GM21786 (cell line): ENCODE measurements around the gene ECI1.
"Not testable (repeated sequence)": the region's sequence is repeated elsewhere in the genome, so short reads cannot be mapped to it uniquely, and the experiment has no call there.

Source experiments
- ATAC-seq: cut with Tn5 transposase; IDR thresholded peaks from one replicate; pipeline ENCODE4 v1.9.1; 2021; ENCODE audit not compliant: unreplicated experiment

The ECI1 gene

GRCh38 chr16:2280981-2281542 is 29.7 kb upstream of the ECI1 start:
- no peak for ATAC-seq

- no peak for ATAC-seq
These were observed 29.1 kb upstream of the ECI1 start for GRCh38 chr16:2280461-2280860.

GRCh38 chr16:2278956-2279800 is 27.8 kb upstream of the ECI1 start:
- ATAC-seq, result no peak

DNA sequence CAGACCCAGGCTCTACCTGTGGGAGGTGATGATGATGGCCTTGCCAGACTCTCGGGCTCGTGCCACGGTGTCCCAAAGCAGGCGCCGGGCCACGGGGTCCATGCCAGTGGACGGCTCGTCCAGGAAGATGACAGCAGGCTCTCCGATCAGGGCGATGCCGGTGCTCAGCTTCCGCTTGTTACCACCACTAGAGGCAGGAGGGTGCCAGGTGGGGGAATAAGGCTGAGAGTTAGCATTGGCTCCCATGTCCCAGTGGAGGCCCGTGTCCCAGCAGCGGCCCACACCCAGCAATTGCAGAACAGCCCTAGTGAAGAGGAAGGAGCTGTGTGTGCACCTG is 26.9 kb upstream of the ECI1 start:
- ATAC-seq, result no peak

DNA sequence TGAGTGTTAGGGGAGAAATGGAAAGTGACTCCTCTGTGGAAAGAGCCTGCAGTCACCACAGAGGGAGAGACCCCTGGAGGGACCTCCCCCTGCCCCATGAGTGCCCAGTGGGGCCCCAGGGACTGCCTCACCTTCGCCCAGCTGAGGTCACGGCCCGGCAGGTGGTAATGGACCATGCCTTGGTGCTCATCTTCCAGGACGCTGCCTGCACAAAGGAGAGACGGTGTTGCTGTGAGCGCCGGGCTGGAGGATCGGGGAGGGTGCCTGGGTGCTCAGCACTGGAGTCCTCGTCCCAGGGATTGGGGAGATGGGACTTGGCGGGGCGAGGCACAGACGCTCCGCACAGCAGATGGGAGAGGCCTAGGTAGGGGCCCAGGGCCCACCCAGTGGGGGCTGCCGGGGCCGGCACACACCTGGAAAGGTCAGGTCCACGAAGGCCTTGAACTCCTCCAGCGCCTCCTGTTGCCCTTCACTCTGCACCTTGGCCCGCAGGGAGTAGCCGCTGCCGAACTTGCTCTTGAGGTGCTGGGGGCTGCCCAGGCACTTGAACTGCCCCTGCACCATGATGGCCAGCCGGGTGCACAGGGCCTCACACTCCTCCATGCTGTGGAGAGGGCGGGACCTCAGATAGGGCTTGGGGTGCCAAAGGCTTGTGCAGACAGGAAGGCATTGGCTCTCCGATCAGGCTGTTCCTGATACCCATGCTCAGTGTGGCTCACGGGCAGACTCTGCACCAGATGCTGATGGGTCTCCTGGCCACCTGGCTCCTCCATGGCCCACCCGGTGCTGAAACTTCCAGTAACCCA is 26.3 kb upstream of the ECI1 start:
- ATAC-seq, result no peak

GRCh38 chr16:2276368-2277195 is 25.2 kb upstream of the ECI1 start:
- ATAC-seq, result no peak

- no peak for ATAC-seq
These were observed 24.3 kb upstream of the ECI1 start for GRCh38 chr16:2275476-2276367.

DNA sequence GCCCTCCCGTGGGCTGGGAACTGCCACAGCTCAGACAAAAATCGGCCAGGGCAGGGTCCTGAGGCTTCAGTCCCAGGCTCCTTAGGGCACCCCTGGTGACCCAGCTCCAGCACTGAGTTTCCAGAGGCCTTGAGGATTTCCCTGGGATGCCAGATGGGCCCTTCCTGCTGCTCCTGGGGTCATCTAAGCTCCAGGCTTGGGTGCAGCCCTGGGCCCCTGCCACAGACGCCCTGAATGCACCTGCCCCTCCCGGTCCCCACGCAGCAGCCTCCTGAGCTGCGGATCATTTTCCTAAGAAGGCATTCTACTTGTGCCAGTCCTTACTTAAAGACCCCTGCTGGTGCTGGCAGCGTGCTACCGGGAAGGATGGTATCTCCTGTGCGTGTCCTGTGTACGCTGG is 22.5 kb upstream of the ECI1 start:
- no peak for ATAC-seq

DNA sequence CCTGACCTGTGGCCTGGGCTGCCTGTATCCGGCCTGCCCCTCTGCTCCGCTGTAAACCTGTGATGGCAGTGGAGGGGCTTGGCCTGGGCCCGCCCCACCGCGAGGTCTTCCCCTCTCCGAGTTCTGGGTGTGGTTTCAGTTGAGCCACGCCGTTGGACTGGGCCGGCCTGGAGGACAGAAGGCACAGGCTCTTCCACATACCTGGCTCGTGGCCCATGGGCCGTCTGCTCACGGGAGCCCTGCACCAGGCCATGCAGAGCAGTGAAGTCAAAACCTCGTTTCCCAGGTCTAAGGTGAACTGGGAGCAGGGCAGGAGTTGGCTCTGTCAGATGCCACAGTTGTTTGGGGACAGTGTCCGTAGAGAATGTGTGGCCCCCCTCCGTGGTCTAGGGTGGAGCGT is 22.1 kb upstream of the ECI1 start:
- no peak for ATAC-seq

DNA sequence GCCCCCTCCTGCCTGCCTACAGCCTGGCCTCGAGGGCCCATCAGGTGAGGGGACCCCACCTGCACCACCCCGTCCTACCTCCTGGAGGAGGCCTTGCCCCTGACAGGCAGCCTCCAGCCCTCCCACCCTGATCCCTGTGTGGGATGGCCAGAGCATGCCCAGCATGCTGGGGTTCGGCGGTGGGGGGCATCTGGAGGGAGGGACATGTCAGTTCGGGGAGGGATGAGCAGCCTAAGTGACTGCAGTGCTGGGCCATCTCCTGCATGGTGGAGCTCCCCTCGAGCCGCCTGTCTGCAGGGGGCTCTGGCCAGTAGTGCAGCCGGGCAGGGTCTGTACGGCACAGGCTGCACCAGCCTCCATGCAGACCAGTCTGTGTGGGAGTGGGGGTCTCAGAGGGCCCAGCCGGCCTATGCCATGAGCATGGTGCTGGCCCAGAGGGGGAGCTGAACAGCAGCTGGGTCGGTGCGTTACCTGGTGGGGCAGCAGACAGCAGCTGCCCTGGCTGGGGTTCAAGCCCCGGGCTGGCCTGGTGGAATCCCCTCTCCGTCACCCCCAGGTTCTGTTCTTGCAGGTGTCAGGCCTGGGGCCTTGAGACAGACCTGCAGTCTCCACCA is 20.6 kb upstream of the ECI1 start:
- ATAC-seq, result no peak

GRCh38 chr16:2270588-2271470 is 19.4 kb upstream of the ECI1 start:
- no peak for ATAC-seq

- ATAC-seq, result no peak
These were observed 18.7 kb upstream of the ECI1 start for GRCh38 chr16:2270070-2270462.

DNA sequence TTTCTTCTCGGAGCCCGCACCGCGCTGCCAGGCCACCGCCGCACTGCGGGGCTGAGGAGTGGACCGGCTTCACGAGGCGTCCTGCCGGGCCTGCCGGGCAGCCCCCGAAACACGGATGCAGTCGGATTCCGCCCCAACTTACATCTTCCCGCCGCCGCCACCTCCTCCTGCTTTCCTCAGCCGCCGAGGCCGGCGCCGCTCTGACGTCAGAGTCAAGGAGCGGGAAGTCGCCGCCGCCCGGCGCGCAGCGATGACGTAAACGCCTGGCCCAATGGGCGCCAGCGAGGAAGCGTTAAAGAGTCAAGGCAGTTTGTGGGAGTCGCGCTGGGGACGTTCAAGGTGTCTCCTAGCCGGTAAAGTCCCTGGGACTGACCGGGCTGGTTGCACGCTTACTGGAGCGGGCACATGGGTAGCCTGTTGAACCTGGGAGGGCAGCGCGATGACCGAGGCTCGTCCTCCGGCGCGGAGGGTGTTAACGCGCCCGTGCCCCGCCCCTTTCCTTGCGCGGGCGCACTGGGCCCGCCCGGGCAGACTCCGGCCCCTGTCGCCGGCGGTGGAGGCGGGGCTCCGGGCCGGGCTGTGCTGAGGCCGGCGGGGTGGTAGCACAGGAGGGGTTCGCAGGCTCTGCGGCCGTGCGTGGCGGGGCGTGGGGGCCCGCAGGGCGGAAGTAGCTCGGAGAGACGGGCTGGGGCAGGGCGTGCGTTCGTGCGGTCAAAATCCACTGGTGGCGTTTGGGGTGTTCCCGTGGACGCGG is 16.7 kb upstream of the ECI1 start, which contains the start of gene RNPS1:
TSS of gene RNPS1 (minus strand) at position 214 of the 754 bp plus-strand sequence. CDS start 3,483 bp downstream, outside the sequence.
- peak; percentile 74 for ATAC-seq

GRCh38 chr16:2267505-2267912 is 16.1 kb upstream of the ECI1 start:
- ATAC-seq, result peak; percentile 46

DNA sequence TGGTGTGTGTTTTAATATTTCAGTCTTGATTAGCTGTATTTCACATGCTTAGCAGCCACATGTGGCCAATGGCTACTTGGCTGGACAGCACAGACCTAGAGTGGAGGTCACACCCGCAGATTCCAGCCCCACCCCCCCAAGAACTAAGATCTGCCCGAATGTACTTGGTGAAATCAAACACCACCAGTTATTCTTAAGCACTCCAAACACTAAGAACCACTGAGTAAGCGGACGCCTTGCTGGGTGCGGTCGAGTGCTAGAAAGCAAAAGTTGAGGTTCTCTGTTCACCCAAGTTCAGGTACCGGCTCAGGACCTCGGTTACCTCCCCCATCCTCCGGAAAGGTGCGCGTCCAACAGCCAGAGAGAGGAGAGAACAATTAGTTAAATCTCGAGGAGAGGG is 15.5 kb upstream of the ECI1 start:
- not testable (repeated sequence) for ATAC-seq

GRCh38 chr16:2263026-2263425 is 11.6 kb upstream of the ECI1 start:
- not testable (repeated sequence) for ATAC-seq

DNA sequence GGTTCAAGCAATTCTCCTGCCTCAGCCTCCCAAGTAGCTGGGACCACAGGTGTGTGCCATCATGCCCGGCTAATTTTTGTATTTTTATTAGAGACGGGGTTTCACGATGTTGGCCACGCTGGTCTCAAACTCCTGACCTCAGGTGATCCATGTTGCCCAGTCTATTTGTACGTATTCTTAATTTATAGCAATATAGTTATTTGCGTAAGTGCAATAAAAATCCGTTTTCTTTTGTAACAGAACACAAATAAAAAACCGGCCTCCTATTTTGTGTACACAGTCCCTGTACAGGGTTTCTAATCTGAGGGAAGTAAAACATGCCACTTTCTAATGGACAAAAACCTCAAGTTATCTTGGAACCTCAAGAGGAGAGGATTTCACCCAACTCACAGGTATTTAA is 8.9 kb upstream of the ECI1 start:
- ATAC-seq, result no peak

- not testable (repeated sequence) for ATAC-seq
These were observed 7.1 kb upstream of the ECI1 start for GRCh38 chr16:2258530-2258929.
